Heart left ventricle (tissue), 13 donors: ENCODE measurements around the gene TRPC1.

Experiments used
- POLR2A ChIP-seq, 2 donors: fragments of 450-650 bp; IDR thresholded peaks; one replicate each; pipeline ENCODE4 v1.6.1; 2017; ENCODE audit warnings: antibody characterized with exemption in 2 of 2, mild to moderate bottlenecking in 2 of 2, moderate library complexity in 2 of 2
- TF ChIP-seq, protein P1 (sequence below), 12 donors: fragments of 200-600 bp; sonication (generic) in 4 of 12; IDR thresholded peaks; one replicate each; pipeline versions ENCODE4 v1.5.0 to v1.8.0; 2018 to 2022; ENCODE audit warnings: antibody characterized with exemption in 12 of 12, mild to moderate bottlenecking in 5 of 12
- donor health status: ischemic (EF 13 %, LVEDD 7.1; RV severe dilation, severe dysfunction).
- donor health status: DM: no; HTN: yes; CAD: no.
- donor health status: DM: no; HTN: no; CAD: no.
- donor health status: ischemic (EF 25% LVEDD 6.9; RV normal size, moderate dysfunction).
- donor health status: ischemic (EF 25% LVEDD 5.7; RV mildly dilated, moderate dysfunction).
- donor health status: ischemic (EF 35%, LVEDD 5.7; RV mildly dilated, moderate dysfunction).
- donor health status: nonischemic (EF 11% LVEDD 7.7; RV severe dilation, severe dysfunction).
- donor health status: DM: yes; HTN: yes; CAD: no.
- donor health status: PGD.
- donor health status: ischemic (EF 29% LVEDD 5.4; RV normal size, mild dysfunction).
- donor health status: nonischemic (EF 23%, LVEDD 6.1; RV moderate dilation, normal function).

DNA sequence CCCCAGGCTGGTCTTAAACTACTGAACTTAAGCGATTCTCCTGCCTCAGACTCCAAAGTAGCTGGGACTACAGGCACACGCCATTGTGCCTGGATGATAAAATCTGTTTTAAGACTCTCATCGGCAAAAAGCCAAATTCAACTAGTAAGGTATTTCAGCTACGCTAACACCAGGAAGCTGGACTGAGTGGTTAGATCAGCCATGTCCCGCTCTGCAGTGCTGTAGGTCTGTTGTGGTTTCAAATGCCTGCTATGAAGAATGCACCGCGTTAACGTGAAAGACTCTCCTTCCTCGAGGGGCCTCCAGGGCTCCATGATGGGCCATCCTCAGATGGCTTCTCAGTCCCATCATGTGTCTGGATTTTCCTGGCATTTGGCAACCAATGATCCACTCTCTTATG is 94.8 kb downstream of the TRPC1 start:
- TF ChIP-seq, protein P1, sequence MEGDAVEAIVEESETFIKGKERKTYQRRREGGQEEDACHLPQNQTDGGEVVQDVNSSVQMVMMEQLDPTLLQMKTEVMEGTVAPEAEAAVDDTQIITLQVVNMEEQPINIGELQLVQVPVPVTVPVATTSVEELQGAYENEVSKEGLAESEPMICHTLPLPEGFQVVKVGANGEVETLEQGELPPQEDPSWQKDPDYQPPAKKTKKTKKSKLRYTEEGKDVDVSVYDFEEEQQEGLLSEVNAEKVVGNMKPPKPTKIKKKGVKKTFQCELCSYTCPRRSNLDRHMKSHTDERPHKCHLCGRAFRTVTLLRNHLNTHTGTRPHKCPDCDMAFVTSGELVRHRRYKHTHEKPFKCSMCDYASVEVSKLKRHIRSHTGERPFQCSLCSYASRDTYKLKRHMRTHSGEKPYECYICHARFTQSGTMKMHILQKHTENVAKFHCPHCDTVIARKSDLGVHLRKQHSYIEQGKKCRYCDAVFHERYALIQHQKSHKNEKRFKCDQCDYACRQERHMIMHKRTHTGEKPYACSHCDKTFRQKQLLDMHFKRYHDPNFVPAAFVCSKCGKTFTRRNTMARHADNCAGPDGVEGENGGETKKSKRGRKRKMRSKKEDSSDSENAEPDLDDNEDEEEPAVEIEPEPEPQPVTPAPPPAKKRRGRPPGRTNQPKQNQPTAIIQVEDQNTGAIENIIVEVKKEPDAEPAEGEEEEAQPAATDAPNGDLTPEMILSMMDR (IDR thresholded peaks at IDR 0.05) = no peak
- no peak for TF ChIP-seq POLR2A (IDR thresholded peaks at IDR 0.05)
